ENCODE data around the gene ASCL3.
"Not testable (repeated sequence)": the region's sequence is repeated elsewhere in the genome, so short reads cannot be mapped to it uniquely, and the experiment has no call there.

ASCL3 gene

GRCh38 chr11:8942518-8943066 is at the start of gene ASCL3:
TSS of gene ASCL3 (minus strand) at chr11:8943016. CDS start at chr11:8938161, 4,855 bp downstream.
- no peak for DNase-seq (ENCODE audit: low read depth)

GRCh38 chr11:8989453-8989852 is 46.6 kb upstream of the ASCL3 start:
- DNase-seq (ENCODE audit: low read depth), result no peak

GRCh38 chr11:8988329-8989234 is 45.8 kb upstream of the ASCL3 start:
- DNase-seq (ENCODE audit: low read depth), result no peak

GRCh38 chr11:8987446-8987845 is 44.6 kb upstream of the ASCL3 start:
- no peak for DNase-seq (ENCODE audit: low read depth)

GRCh38 chr11:8986772-8987171 is 44.0 kb upstream of the ASCL3 start:
- not testable (repeated sequence) for DNase-seq (ENCODE audit: low read depth)

GRCh38 chr11:8985462-8985861 is 42.6 kb upstream of the ASCL3 start:
- no peak for DNase-seq (ENCODE audit: low read depth)

- no peak for DNase-seq (ENCODE audit: low read depth)
Observed at GRCh38 chr11:8983552-8983951, 40.7 kb upstream of the ASCL3 start.

GRCh38 chr11:8980485-8980884 is 37.7 kb upstream of the ASCL3 start:
- DNase-seq (ENCODE audit: low read depth), result no peak

GRCh38 chr11:8979365-8979764 is 36.5 kb upstream of the ASCL3 start:
- not testable (repeated sequence) for DNase-seq (ENCODE audit: low read depth)

GRCh38 chr11:8973121-8973520 is 30.3 kb upstream of the ASCL3 start:
- DNase-seq (ENCODE audit: low read depth), result no peak

GRCh38 chr11:8971924-8972316 is 29.1 kb upstream of the ASCL3 start:
- DNase-seq (ENCODE audit: low read depth), result no peak

GRCh38 chr11:8971196-8971923 is 28.5 kb upstream of the ASCL3 start:
- no peak for DNase-seq (ENCODE audit: low read depth)

- no peak for DNase-seq (ENCODE audit: low read depth)
Observed at GRCh38 chr11:8967184-8967583, 24.4 kb upstream of the ASCL3 start.

GRCh38 chr11:8964324-8965320 is 21.8 kb upstream of the ASCL3 start, which contains the start of gene TMEM9B:
TSS of gene TMEM9B (minus strand) at chr11:8964442. CDS start at chr11:8964313, 129 bp downstream.
- peak; percentile 55 for DNase-seq (ENCODE audit: low read depth)

- DNase-seq (ENCODE audit: low read depth), result peak; percentile 55
Observed at GRCh38 chr11:8963569-8964323, 20.9 kb upstream of the ASCL3 start.

GRCh38 chr11:8962841-8963240 is 20.0 kb upstream of the ASCL3 start:
- DNase-seq (ENCODE audit: low read depth), result no peak

- no peak for DNase-seq (ENCODE audit: low read depth)
Observed at GRCh38 chr11:8961401-8961800, 18.6 kb upstream of the ASCL3 start.

GRCh38 chr11:8959546-8960166 is 16.8 kb upstream of the ASCL3 start:
- DNase-seq (ENCODE audit: low read depth), result no peak

- DNase-seq (ENCODE audit: low read depth), result no peak
Observed at GRCh38 chr11:8956860-8957259, 14.0 kb upstream of the ASCL3 start.

- no peak for DNase-seq (ENCODE audit: low read depth)
Observed at GRCh38 chr11:8948886-8949285, 6.1 kb upstream of the ASCL3 start.

All from T-helper 22 cell (primary cell).